Measurements from ENCODE around the gene GSTO1.

DNA sequence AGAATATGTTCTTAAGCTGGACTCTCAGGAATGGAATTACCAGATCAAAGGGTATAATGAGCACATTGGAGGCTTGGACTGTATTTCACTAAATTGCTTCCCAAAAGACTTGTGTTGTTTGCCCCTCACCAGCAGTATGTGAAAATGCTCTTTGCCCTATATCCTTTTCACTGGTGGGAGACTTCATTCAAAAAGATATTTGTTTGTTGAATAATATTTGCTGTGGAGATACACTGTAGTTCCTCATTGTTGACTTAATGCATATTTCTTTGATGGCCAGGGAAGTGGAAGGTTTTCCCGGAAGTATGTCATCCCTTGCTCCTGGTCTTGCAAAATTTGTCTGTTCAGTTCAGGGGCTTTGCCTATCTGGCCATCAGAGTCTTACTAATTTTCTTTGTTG lies 33.7 kb downstream of the GSTO1 start:
- TF ChIP-seq, protein P1, sequence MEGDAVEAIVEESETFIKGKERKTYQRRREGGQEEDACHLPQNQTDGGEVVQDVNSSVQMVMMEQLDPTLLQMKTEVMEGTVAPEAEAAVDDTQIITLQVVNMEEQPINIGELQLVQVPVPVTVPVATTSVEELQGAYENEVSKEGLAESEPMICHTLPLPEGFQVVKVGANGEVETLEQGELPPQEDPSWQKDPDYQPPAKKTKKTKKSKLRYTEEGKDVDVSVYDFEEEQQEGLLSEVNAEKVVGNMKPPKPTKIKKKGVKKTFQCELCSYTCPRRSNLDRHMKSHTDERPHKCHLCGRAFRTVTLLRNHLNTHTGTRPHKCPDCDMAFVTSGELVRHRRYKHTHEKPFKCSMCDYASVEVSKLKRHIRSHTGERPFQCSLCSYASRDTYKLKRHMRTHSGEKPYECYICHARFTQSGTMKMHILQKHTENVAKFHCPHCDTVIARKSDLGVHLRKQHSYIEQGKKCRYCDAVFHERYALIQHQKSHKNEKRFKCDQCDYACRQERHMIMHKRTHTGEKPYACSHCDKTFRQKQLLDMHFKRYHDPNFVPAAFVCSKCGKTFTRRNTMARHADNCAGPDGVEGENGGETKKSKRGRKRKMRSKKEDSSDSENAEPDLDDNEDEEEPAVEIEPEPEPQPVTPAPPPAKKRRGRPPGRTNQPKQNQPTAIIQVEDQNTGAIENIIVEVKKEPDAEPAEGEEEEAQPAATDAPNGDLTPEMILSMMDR (conservative IDR thresholded peaks at IDR 0.05; ENCODE audit: low read depth, low read length), result no peak
- no peak for TF ChIP-seq EZH2 (IDR thresholded peaks at IDR 0.05; ENCODE audit: borderline replicate concordance, low read depth, low read length, poor library complexity, severe bottlenecking)
